ENCODE data around the gene NPFFR1.
"Not testable (repeated sequence)": the region's sequence is repeated elsewhere in the genome, so short reads cannot be mapped to it uniquely, and the experiment has no call there.

Gene NPFFR1

GRCh38 chr10:70255329-70256299 lies 28.2 kb downstream of the NPFFR1 start:
- no peak for DNase-seq (ENCODE audit: low read depth in 2 of 2)

GRCh38 chr10:70254778-70255328 lies 29.0 kb downstream of the NPFFR1 start:
- DNase-seq (ENCODE audit: low read depth in 2 of 2): no peak

DNA sequence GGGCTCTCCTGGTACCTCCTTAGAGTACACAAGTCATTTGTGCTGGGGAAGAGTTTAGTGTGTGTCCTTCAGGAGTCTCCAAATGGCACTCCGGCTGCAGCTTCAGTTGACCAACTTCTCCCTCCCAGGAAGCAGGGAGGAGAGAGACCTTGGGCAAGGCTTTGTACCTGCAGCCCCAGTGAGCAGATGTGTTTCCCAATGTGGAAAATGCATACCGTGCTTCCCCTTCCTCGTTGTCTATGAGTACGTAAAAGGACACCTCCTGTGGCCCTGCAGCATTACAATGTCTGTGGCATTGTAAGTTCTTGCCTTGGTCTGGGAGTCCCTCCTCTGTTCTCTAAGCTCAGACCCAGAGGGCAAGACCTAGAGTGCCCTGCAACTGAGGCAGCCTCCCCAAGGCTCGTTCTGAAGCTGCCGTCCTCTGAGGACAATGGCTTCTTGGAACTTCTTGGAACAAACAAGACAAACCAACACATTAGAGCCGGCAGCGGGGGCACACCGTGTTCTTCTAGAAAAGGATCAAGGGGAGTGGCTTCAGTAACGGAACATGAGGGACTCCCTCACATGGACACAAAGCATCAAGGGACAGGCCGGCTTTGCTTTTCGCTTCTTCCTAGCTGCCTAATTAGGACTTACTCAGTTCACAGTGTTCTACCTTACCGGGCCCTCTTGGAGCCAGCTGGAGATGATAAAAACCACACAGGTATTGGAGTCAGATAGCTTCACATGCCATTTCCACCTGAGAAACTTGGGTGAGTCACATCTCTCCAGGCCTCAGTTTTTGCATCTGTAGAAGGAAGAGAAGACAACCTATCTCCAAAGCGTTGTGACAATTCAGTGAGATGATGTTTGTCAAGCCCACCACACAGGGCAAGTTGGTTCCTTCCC lies 29.7 kb downstream of the NPFFR1 start:
- DNase-seq (ENCODE audit: low read depth in 2 of 2): no peak

DNA sequence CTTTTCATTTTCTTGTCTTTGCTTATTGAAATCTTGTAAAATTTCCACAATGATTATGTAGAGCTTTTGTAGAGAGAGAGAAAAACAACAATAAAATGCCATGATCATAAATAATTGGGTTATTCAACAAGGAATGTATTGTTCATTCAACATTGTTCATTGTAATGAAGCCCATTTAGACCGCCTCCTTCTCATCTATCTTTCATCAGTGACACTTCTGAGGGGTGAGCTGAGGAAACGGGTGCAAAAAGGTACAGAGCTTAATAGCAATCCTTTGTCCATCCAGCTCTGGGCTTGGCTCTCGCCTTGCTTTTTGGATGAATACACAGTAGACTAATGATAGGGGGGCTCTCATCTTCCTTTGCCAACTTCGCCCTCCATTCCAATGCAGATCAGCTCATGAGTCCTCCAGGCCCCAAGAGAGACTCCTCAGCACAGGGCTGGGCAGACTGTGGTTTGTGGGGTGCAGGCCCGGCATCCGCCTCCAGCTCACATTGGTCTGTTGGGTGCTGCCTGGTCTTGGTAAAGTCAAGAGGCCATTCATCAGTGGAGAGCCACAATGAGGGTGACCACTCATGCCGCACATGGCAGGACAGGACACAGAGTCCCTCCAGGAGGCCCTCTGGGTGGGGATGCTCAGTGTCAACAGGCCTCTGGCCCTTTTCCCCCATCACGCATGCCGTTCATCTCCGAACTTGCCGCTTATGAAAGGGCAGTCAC lies 32.7 kb downstream of the NPFFR1 start:
- no peak for DNase-seq (ENCODE audit: low read depth in 2 of 2)

GRCh38 chr10:70247360-70247759 lies 36.4 kb downstream of the NPFFR1 start:
- no peak for DNase-seq (ENCODE audit: low read depth in 2 of 2)

GRCh38 chr10:70241081-70241480 lies 42.7 kb downstream of the NPFFR1 start:
- DNase-seq (ENCODE audit: low read depth in 2 of 2): no peak

GRCh38 chr10:70239986-70240385 lies 43.8 kb downstream of the NPFFR1 start:
- DNase-seq (ENCODE audit: low read depth in 2 of 2): not testable (repeated sequence)

DNA sequence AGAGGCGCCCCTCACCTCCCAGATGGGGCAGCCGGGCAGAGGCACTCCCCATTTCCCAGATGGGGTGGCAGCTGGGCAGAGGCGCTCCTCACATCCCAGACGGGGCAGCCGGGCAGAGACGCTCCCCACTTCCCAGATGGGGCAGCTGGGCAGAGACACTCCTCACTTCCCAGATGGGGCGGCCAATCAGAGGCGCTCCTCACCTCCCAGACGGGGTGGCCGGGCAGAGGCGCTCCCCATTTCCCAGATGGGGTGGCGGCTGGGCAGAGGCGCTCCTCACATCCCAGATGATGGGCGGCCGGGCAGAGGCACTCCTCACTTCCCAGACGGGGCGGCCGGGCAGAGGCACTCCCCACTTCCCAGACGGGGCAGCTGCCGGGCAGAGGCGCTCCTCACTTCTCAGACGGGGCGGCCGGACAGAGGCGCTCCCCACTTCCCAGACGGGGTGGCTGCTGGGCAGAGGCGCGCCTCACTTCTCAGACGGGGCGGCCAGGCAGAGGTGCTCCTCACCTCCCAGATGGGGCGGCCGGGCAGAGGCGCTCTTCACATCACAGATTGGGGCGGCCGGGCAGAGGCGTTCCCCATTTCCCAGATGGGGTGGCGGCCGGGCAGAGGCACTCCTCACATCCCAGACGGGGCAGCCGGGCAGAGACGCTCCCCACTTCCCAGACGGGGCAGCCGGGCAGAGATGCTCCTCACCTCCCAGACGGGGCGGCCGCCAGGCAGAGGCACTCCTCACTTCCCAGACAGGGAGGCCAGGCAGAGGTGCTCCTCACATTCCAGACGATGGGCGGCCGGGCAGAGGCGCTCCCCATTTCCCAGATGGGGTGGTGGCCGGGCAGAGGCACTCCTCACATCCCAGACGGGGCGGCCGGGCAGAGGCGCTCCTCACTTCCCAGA lies 44.5 kb downstream of the NPFFR1 start:
- DNase-seq (ENCODE audit: low read depth in 2 of 2): not testable (repeated sequence)

DNA sequence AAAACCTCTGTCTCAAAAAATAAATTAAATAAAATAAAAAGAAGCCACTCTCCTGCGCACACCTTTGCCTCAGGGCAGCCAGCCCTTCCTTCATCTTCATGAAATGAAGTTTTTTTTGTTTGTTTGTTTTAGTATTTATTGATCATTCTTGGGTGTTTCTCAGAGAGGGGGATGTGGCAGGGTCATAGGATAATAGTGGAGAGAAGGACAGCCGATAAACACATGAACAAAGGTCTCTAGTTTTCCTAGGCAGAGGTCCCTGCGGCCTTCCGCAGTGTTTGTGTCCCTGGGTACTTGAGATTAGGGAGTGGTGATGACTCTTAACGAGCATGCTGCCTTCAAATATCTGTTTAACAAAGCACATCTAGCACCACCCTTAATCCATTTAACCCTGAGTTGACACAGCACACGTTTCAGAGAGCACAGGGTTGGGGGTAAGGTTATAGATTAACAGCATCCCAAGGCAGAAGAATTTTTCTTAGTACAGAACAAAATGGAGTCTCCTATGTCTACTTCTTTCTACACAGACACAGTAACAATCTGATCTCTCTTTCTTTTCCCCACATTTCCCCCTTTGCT lies 45.8 kb downstream of the NPFFR1 start:
- DNase-seq (ENCODE audit: low read depth in 2 of 2): not testable (repeated sequence)

- DNase-seq (ENCODE audit: low read depth in 2 of 2): no peak
These were observed 48.9 kb downstream of the NPFFR1 start for GRCh38 chr10:70234668-70235447.

GRCh38 chr10:70233939-70234300 lies 49.9 kb downstream of the NPFFR1 start:
- no peak for DNase-seq (ENCODE audit: low read depth in 2 of 2)

DNA sequence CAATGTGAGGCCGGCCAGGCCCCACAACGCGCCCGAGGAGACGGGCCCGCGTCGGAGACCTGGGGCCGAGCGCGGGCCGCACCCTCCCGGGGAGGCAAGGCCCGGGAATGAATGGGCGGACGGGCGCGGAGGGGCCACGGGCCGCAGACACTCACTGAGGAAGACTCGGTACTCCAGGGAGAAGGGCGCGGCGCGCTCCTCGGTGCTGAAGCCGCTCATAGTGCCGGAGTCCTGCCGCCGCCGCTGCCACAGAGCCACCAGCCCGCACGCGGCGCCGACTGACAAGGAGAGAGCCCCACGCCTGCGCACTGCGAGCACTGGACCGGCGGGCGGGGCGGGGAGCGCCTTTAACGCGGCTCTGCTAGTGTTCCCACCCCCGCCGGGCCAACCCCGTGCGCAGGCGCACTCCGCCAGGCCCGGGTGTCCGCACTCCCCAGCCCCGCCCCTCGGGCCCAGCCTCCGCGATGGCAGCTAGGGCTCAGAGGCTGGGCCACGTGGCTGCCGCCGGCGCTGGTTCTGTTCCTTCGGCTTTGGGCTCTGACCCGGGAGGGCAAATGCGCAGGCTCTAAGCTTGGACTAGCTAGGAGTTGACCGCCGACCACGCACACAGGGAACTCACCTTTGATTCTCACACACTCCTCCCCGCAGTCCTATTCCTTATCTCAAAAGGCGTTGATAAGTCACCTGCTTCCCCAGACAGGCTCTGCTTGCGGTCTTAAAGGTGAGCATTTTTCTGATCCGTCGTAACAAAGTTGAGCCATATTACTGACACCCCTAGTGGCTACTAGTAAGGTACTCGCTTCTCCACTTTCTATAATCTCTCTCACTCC lies 50.5 kb downstream of the NPFFR1 start, which contains the start of gene PPA1:
Gene PPA1 (minus strand): TSS at position 321 of the 830 bp plus-strand sequence. CDS start 102 bp downstream, at position 219.
- peak; percentile 99 for DNase-seq (ENCODE audit: low read depth in 2 of 2)

GRCh38 chr10:70232859-70233108 lies 51.0 kb downstream of the NPFFR1 start:
- DNase-seq (ENCODE audit: low read depth in 2 of 2): no peak

GRCh38 chr10:70232155-70232858 lies 51.5 kb downstream of the NPFFR1 start:
- peak; percentile 34 to 35 for DNase-seq (ENCODE audit: low read depth in 2 of 2)

GRCh38 chr10:70228491-70228890 lies 55.3 kb downstream of the NPFFR1 start:
- DNase-seq (ENCODE audit: low read depth in 2 of 2): no peak

DNA sequence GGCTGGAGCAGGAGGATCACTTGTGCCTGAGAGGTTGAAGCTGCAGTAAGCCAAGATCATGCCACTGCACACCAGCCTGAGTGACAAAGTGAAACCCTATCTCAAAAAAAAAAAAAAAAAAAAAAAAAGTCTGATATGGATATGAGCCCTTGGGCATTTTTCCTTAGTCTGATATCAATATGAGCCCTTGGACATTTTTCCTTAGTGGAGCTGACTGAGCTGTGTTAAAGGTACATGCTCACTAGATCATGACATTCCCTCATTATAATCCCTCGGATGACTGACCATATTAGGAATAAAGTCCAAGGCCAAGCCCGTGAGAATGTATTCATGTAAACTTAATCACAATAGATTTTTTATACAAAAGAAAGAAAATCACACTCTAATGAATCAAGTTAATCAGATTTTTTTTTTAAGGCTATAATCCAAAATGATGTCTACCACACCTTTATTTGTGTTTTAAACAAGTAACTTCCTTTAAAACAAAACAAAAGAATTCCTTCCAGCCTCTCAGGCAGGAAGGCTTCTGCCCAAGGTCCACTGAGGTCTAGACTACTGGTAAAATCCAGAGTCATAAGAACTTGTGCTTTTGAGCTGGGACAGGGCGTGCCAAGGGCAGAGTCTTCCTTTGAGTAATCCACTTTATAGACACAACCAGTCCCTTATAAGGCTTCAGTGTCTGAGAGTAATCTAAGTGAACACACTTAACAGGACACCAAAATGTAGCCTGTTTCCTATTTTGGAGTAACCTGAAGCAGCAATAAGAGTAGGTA lies 56.1 kb downstream of the NPFFR1 start:
- no peak for DNase-seq (ENCODE audit: low read depth in 2 of 2)

GRCh38 chr10:70223728-70224127 lies 60.1 kb downstream of the NPFFR1 start:
- DNase-seq (ENCODE audit: low read depth in 2 of 2): no peak
